Measurements from ENCODE around the gene VPS4B.

GRCh38 chr18:63366213-63367052 lies 55.8 kb downstream of the VPS4B start:
- TF ChIP-seq GATA2 (IDR thresholded peaks at IDR 0.05; ENCODE audit: low read depth, low read length) (no peak), GATA3 (IDR thresholded peaks at IDR 0.05; ENCODE audit: low read depth, low read length) (no peak)
